Measurements from ENCODE around the gene KCTD19. TPM values are rescaled to one million over a fixed set of nuclear protein-coding genes. Genes with fewer than 3 reads are reported as not detected.

The KCTD19 gene
- total RNA-seq, 2 donors from 2014 or later = 7.0 TPM; not detected in 1

GRCh38 chr16:67327743-67328142 lies 1.2 kb upstream of the KCTD19 start:
- no peak overlapping the region for H3K27ac ChIP-seq
- H3K27me3 ChIP-seq (replicated peaks; ENCODE audit: insufficient read depth) = no peaks in the 10 kb centered on the region
- H3K4me3 ChIP-seq = no peak overlapping the region

GRCh38 chr16:67326115-67326471 lies 448 bp downstream of the KCTD19 start:
- DNase-seq (ENCODE audit: low spot score) = no peak
- no peak overlapping the region for H3K27ac ChIP-seq
- peaks cover 4% of the 10 kb centered on the region for H3K4me1 ChIP-seq (replicated peaks)
- 29% methylated on average over 11 of the region's 11 CpGs for WGBS
- no peaks in the 10 kb centered on the region for H3K27me3 ChIP-seq (replicated peaks; ENCODE audit: insufficient read depth)
- no peaks in the 10 kb centered on the region for H3K36me3 ChIP-seq
- no peaks in the 10 kb centered on the region for H3K9me3 ChIP-seq
- intact Hi-C loops (cut with DNase I) = no loop called here
- TF ChIP-seq POLR2A (IDR thresholded peaks at IDR 0.05) (no peak), POLR2AphosphoS5 (IDR thresholded peaks at IDR 0.05) (no peak), CTCF (IDR thresholded peaks at IDR 0.05) (no peak)
- peak overlapping the region; percentile 30 to 31 for H3K4me3 ChIP-seq

More at GRCh38 chr16:67327743-67328142, 1.2 kb upstream of the KCTD19 start:
- 60% methylated on average over 3 of the region's 3 CpGs for WGBS
- no peak for DNase-seq (ENCODE audit: low spot score)
- Histone ChIP-seq H3K36me3 (no peaks in the 10 kb centered on the region), H3K9me3 (no peaks in the 10 kb centered on the region), H3K4me1 (replicated peaks) (peaks cover 4% of the 10 kb centered on the region)
- TF ChIP-seq POLR2A (IDR thresholded peaks at IDR 0.05) (no peak), CTCF (IDR thresholded peaks at IDR 0.05) (no peak), POLR2AphosphoS5 (IDR thresholded peaks at IDR 0.05) (no peak)
- intact Hi-C loops (cut with DNase I) = no loop called here

- no peak overlapping the region for H3K27ac ChIP-seq
- H3K4me1 ChIP-seq (replicated peaks) = no peaks in the 10 kb centered on the region
- no peaks in the 10 kb centered on the region for H3K36me3 ChIP-seq
- H3K27me3 ChIP-seq (replicated peaks; ENCODE audit: insufficient read depth) = no peaks in the 10 kb centered on the region
- TF ChIP-seq POLR2A (IDR thresholded peaks at IDR 0.05) (no peak), CTCF (IDR thresholded peaks at IDR 0.05) (no peak), POLR2AphosphoS5 (IDR thresholded peaks at IDR 0.05) (no peak)
- DNase-seq (ENCODE audit: low spot score) = no peak
- H3K9me3 ChIP-seq = no peaks in the 10 kb centered on the region
- intact Hi-C loops (cut with DNase I) = no loop called here
- H3K4me3 ChIP-seq = no peak overlapping the region
Observed at GRCh38 chr16:67317853-67318252, 8.7 kb downstream of the KCTD19 start.

GRCh38 chr16:67312719-67313118 lies 13.8 kb downstream of the KCTD19 start:
- no peak overlapping the region for H3K4me3 ChIP-seq
- TF ChIP-seq POLR2AphosphoS5 (IDR thresholded peaks at IDR 0.05) (no peak), POLR2A (IDR thresholded peaks at IDR 0.05) (no peak), CTCF (IDR thresholded peaks at IDR 0.05) (no peak)
- no peak for DNase-seq (ENCODE audit: low spot score)
- no peaks in the 10 kb centered on the region for H3K4me1 ChIP-seq (replicated peaks)
- no peaks in the 10 kb centered on the region for H3K36me3 ChIP-seq
- no peak overlapping the region for H3K27ac ChIP-seq
- no peaks in the 10 kb centered on the region for H3K9me3 ChIP-seq
- intact Hi-C loops (cut with DNase I) = no loop called here
- no peaks in the 10 kb centered on the region for H3K27me3 ChIP-seq (replicated peaks; ENCODE audit: insufficient read depth)

- Histone ChIP-seq H3K36me3 (no peaks in the 10 kb centered on the region), H3K4me1 (replicated peaks) (no peaks in the 10 kb centered on the region), H3K27ac (no peak overlapping the region), H3K4me3 (no peak overlapping the region), H3K9me3 (no peaks in the 10 kb centered on the region), H3K27me3 (replicated peaks; ENCODE audit: insufficient read depth) (no peaks in the 10 kb centered on the region)
- WGBS = 48% methylated on average over 5 of the region's 5 CpGs
- no peak for DNase-seq (ENCODE audit: low spot score)
- intact Hi-C loops (cut with DNase I) = no loop called here
- TF ChIP-seq CTCF (IDR thresholded peaks at IDR 0.05) (no peak), POLR2AphosphoS5 (IDR thresholded peaks at IDR 0.05) (peak; percentile 6)
Observed at GRCh38 chr16:67311607-67312488, 14.7 kb downstream of the KCTD19 start.

Data from prostate gland (tissue), 2 donors.